Osteocyte (in vitro differentiated cells): Measurements from ENCODE around the gene HMX1. TPM values are rescaled to one million over a fixed set of nuclear protein-coding genes. Genes with fewer than 3 reads are reported as not detected.

Source experiments
- DNase-seq: peaks from one replicate; pipeline ENCODE4 v3.0.0; 2021; ENCODE audit warnings: mixed read lengths; ENCODE audit not compliant: unreplicated experiment; ENCODE audit errors: extremely low spot score
- H3K27ac Mint-ChIP-seq: one replicate; pipeline ENCODE4 v1.8.0; 2021; ENCODE audit warnings: mild to moderate bottlenecking, mixed read lengths; ENCODE audit not compliant: unreplicated experiment
- H3K27me3 Mint-ChIP-seq: one replicate; pipeline ENCODE4 v1.8.0; 2021; ENCODE audit warnings: mixed read lengths; ENCODE audit not compliant: unreplicated experiment
- H3K36me3 Mint-ChIP-seq: one replicate; pipeline ENCODE4 v1.8.0; 2021; ENCODE audit warnings: mixed read lengths; ENCODE audit not compliant: unreplicated experiment
- H3K4me1 Mint-ChIP-seq: one replicate; pipeline ENCODE4 v1.8.0; 2021; ENCODE audit warnings: mixed read lengths; ENCODE audit not compliant: unreplicated experiment
- H3K4me3 Mint-ChIP-seq: one replicate; pipeline ENCODE4 v1.8.0; 2021; ENCODE audit warnings: mild to moderate bottlenecking, moderate library complexity, mixed read lengths; ENCODE audit not compliant: unreplicated experiment
- H3K9me3 Mint-ChIP-seq: one replicate; pipeline ENCODE4 v1.8.0; 2021; ENCODE audit warnings: mixed read lengths; ENCODE audit not compliant: unreplicated experiment
- CTCF ChIP-seq: fragments of 200-600 bp; sonication (generic); IDR thresholded peaks from 2 replicates; pipeline ENCODE4 v1.5.0; 2021; ENCODE audit warnings: antibody characterized with exemption, mild to moderate bottlenecking, moderate library complexity
- total RNA-seq: library from RNA; stranded (reverse); gene quantifications from 2 replicates; pipeline ENCODE4 v1.2.1, GENCODE V29; 2021

The HMX1 gene
- total RNA-seq, 1 donor from 2014 or later, result 3.5 TPM

- DNase-seq, result peak; percentile 57
- Mint-ChIP-seq H3K27me3 (no peaks in the 10 kb centered on the region), H3K4me3 (no peak overlapping the region)
Observed at GRCh38 chr4:8847331-8847730, 24.3 kb downstream of the HMX1 start.

GRCh38 chr4:8846826-8847225, 24.8 kb downstream of the HMX1 start:
- H3K27ac Mint-ChIP-seq, result no peak overlapping the region
- TF ChIP-seq CTCF, result no peak
- no peaks in the 10 kb centered on the region for H3K36me3 Mint-ChIP-seq
- H3K4me1 Mint-ChIP-seq, result no peaks in the 10 kb centered on the region
- H3K27me3 Mint-ChIP-seq, result no peaks in the 10 kb centered on the region
- no peaks in the 10 kb centered on the region for H3K9me3 Mint-ChIP-seq
- DNase-seq, result peak; percentile 70
- H3K4me3 Mint-ChIP-seq, result no peak overlapping the region

More at GRCh38 chr4:8847331-8847730, 24.3 kb downstream of the HMX1 start:
- H3K27ac Mint-ChIP-seq, result no peak overlapping the region
- no peaks in the 10 kb centered on the region for H3K9me3 Mint-ChIP-seq
- H3K4me1 Mint-ChIP-seq, result no peaks in the 10 kb centered on the region
- no peaks in the 10 kb centered on the region for H3K36me3 Mint-ChIP-seq
- no peak for TF ChIP-seq CTCF

- Mint-ChIP-seq H3K4me3 (no peak overlapping the region), H3K4me1 (no peaks in the 10 kb centered on the region), H3K27me3 (no peaks in the 10 kb centered on the region), H3K27ac (no peak overlapping the region), H3K36me3 (no peaks in the 10 kb centered on the region), H3K9me3 (no peaks in the 10 kb centered on the region)
- no peak for TF ChIP-seq CTCF
- DNase-seq, result peak; percentile 72
Observed at GRCh38 chr4:8846046-8846720, 25.5 kb downstream of the HMX1 start.

- Mint-ChIP-seq H3K9me3 (no peaks in the 10 kb centered on the region), H3K36me3 (no peaks in the 10 kb centered on the region), H3K4me3 (no peak overlapping the region), H3K4me1 (no peaks in the 10 kb centered on the region), H3K27me3 (no peaks in the 10 kb centered on the region), H3K27ac (no peak overlapping the region)
- TF ChIP-seq CTCF, result no peak
- peak; percentile 63 for DNase-seq
Observed at GRCh38 chr4:8844976-8845690, 26.5 kb downstream of the HMX1 start.

GRCh38 chr4:8843597-8843996, 28.0 kb downstream of the HMX1 start:
- no peak for TF ChIP-seq CTCF
- H3K27ac Mint-ChIP-seq, result no peak overlapping the region
- no peaks in the 10 kb centered on the region for H3K4me1 Mint-ChIP-seq
- H3K27me3 Mint-ChIP-seq, result no peaks in the 10 kb centered on the region
- H3K9me3 Mint-ChIP-seq, result no peaks in the 10 kb centered on the region
- no peak overlapping the region for H3K4me3 Mint-ChIP-seq
- no peak for DNase-seq
- H3K36me3 Mint-ChIP-seq, result no peaks in the 10 kb centered on the region
